Heart left ventricle (tissue), 16 donors: Measurements from ENCODE around the gene FOXN3. TPM values are rescaled to one million over a fixed set of nuclear protein-coding genes. Genes with fewer than 3 reads are reported as not detected.

ENCODE experiments used
- ATAC-seq, 4 donors: fragments of 200-7000 bp; cut with Tn5 transposase; one replicate each; pipeline ENCODE4 v1.9.1; 2020 to 2022; ENCODE audit warnings: moderate library complexity in 4 of 4, mild to moderate bottlenecking in 3 of 4, moderate number of reproducible peaks in 1 of 4
- DNase-seq, 5 donors: peaks; one replicate each; pipeline ENCODE4 v3.0.0-alpha.2; 2020
- H3K27ac ChIP-seq, 12 donors: fragments of 200-600 bp; sonication (generic) in 4 of 12; one replicate each; pipeline versions ENCODE4 v1.5.0 to v1.8.0; 2016 to 2022; ENCODE audit warnings: mild to moderate bottlenecking in 2 of 12
- H3K27me3 ChIP-seq, 9 donors: fragments of 200-600 bp; sonication (generic) in 2 of 9; one replicate each; pipeline versions ENCODE4 v1.5.1 to v1.8.0; 2016 to 2022; ENCODE audit warnings: mild to moderate bottlenecking in 3 of 9
- H3K36me3 ChIP-seq, 9 donors: fragments of 200-600 bp; sonication (generic) in 2 of 9; one replicate each; pipeline versions ENCODE4 v1.5.0 to v1.8.0; 2018 to 2022; ENCODE audit warnings: mild to moderate bottlenecking in 2 of 9
- H3K4me1 ChIP-seq, 12 donors: fragments of 200-600 bp; sonication (generic) in 4 of 12; one replicate each; pipeline versions ENCODE4 v1.5.0 to v1.8.0; 2016 to 2022; ENCODE audit warnings: mild to moderate bottlenecking in 3 of 12
- H3K4me3 ChIP-seq, 12 donors: fragments of 200-600 bp; sonication (generic) in 4 of 12; one replicate each; pipeline versions ENCODE4 v1.5.0 to v1.8.0; 2017 to 2022; ENCODE audit warnings: mild to moderate bottlenecking in 9 of 12, moderate library complexity in 4 of 12
- H3K9me3 ChIP-seq, 12 donors: fragments of 200-600 bp; sonication (generic) in 4 of 12; one replicate each; pipeline versions ENCODE4 v1.5.0 to v1.8.0; 2016 to 2022; ENCODE audit warnings: mild to moderate bottlenecking in 1 of 12
- CTCF ChIP-seq, 12 donors: fragments of 200-600 bp; sonication (generic) in 4 of 12; IDR thresholded peaks; one replicate each; pipeline versions ENCODE4 v1.5.0 to v1.8.0; 2018 to 2022; ENCODE audit warnings: antibody characterized with exemption in 12 of 12, mild to moderate bottlenecking in 5 of 12
- POLR2A ChIP-seq, 2 donors: fragments of 450-650 bp; IDR thresholded peaks; one replicate each; pipeline ENCODE4 v1.6.1; 2017; ENCODE audit warnings: antibody characterized with exemption in 2 of 2, mild to moderate bottlenecking in 2 of 2, moderate library complexity in 2 of 2
- WGBS, 4 donors: extraction: QIAGEN DNeasy Blood & Tissue Kit in 2 of 4; methylation state at CpG; one replicate each; pipeline versions ENCODE4 v1.1.5 to v1.1.7; 2013 to 2018; 5-methylcytosine and 5-hydroxymethylcytosine counted together
- intact Hi-C, 10 donors: fragments of 100-400 bp; cut with DNase I; formaldehyde crosslinking; loops; one replicate each; pipeline versions ENCODE4 v1.11.1 to v1.14.2; 2022
- polyA plus RNA-seq, 2 donors: library from polyadenylated mRNA; stranded (reverse); fragments of 200-250 nt; gene quantifications; one replicate each; pipeline ENCODE4 v1.2.3, GENCODE V29; 2013
- total RNA-seq, 9 donors: library from RNA; depleted of rRNA in 2 of 9; stranded (reverse); fragments of >200 nt in 2 of 9; fragmentation: NEBNext Ultra II Directional in 3 of 9; extraction: Animal tissue kit (Norgen Biotek cat#: 25700) in 3 of 9; gene quantifications; one replicate each; pipeline versions ENCODE4 v1.1.0 to v1.2.4, GENCODE V29; 2016 to 2023
- donor health status: ischemic (EF 13 %, LVEDD 7.1; RV severe dilation, severe dysfunction).
- donor health status: healthy with polysubstance abuse.
- donor health status: DM: no; HTN: yes; CAD: no.
- donor health status: DM: no; HTN: no; CAD: no.
- donor health status: ischemic (EF 25% LVEDD 6.9; RV normal size, moderate dysfunction).
- donor health status: ischemic (EF 25% LVEDD 5.7; RV mildly dilated, moderate dysfunction).
- donor health status: healthy.
- donor health status: DM: yes; HTN: yes; CAD: no.
- donor health status: ischemic (EF 35%, LVEDD 5.7; RV mildly dilated, moderate dysfunction).
- donor health status: nonischemic (EF 11% LVEDD 7.7; RV severe dilation, severe dysfunction).
- donor health status: DM: yes; HTN: yes; CAD: no.
- donor health status: PGD.
- donor health status: ischemic (EF 29% LVEDD 5.4; RV normal size, mild dysfunction).
- donor health status: nonischemic (EF 23%, LVEDD 6.1; RV moderate dilation, normal function).

FOXN3 gene
- total and polyA plus RNA-seq, 11 donors, result 24.4 to 161 (median 111) TPM

- no peak for DNase-seq
- 83 to 87% (median 85%) methylated on average over 8 of the region's 8 CpGs for WGBS, 4 donors
- H3K36me3 ChIP-seq, result no peaks in the 10 kb centered on the region
- no peaks in the 10 kb centered on the region for H3K27me3 ChIP-seq
- H3K9me3 ChIP-seq, result no peaks in the 10 kb centered on the region
- peaks cover 0 to 28% (median 10%) of the 10 kb centered on the region in 12 donors for H3K4me1 ChIP-seq
- intact Hi-C loops, result no loop called here
- H3K4me3 ChIP-seq, result no peak overlapping the region
- ATAC-seq, result no peak
- TF ChIP-seq CTCF (IDR thresholded peaks at IDR 0.05), result no peak
- no peak for TF ChIP-seq POLR2A (IDR thresholded peaks at IDR 0.05)
- H3K27ac ChIP-seq, result no peak overlapping the region
Measured at GRCh38 chr14:89357655-89358297, 59.3 kb downstream of the FOXN3 start.

- Histone ChIP-seq H3K9me3 (no peaks in the 10 kb centered on the region), H3K4me1 (peaks cover 0 to 35% (median 16%) of the 10 kb centered on the region in 12 donors), H3K27ac (no peak overlapping the region), H3K36me3 (no peaks in the 10 kb centered on the region), H3K27me3 (no peaks in the 10 kb centered on the region), H3K4me3 (no peak overlapping the region)
- no peak for ATAC-seq
- TF ChIP-seq POLR2A (IDR thresholded peaks at IDR 0.05) (no peak), CTCF (IDR thresholded peaks at IDR 0.05) (no peak)
- 81 to 89% (median 84%) methylated on average over 5 of the region's 5 CpGs for WGBS, 4 donors
- no peak for DNase-seq
- intact Hi-C loops, result no loop called here
Measured at GRCh38 chr14:89356927-89357326, 60.1 kb downstream of the FOXN3 start.

- ATAC-seq, result no peak
- DNase-seq, result no peak
- Histone ChIP-seq H3K4me3 (no peak overlapping the region), H3K36me3 (no peaks in the 10 kb centered on the region), H3K9me3 (no peaks in the 10 kb centered on the region), H3K27me3 (no peaks in the 10 kb centered on the region), H3K4me1 (peaks cover 3 to 40% (median 20%) of the 10 kb centered on the region in 12 donors), H3K27ac (no peak overlapping the region)
- WGBS, 4 donors, result 78 to 86% (median 84%) methylated on average over 3 of the region's 3 CpGs
- intact Hi-C loops, result no loop called here
- no peak for TF ChIP-seq CTCF (IDR thresholded peaks at IDR 0.05)
- no peak for TF ChIP-seq POLR2A (IDR thresholded peaks at IDR 0.05)
Measured at GRCh38 chr14:89356496-89356895, 60.5 kb downstream of the FOXN3 start.

GRCh38 chr14:89353766-89354113 lies 63.3 kb downstream of the FOXN3 start:
- Histone ChIP-seq H3K4me1 (peaks cover 9 to 46% (median 21%) of the 10 kb centered on the region in 12 donors), H3K36me3 (peaks cover 0 to 18% (median 13%) of the 10 kb centered on the region in 9 donors), H3K27me3 (no peaks in the 10 kb centered on the region), H3K9me3 (no peaks in the 10 kb centered on the region), H3K27ac (no peak overlapping the region), H3K4me3 (no peak overlapping the region)
- DNase-seq, result no peak
- intact Hi-C loops, result loop anchor here in 1 of 10 donors (5.0 kb wide), 1 partner anchor 36 kb away; no protein-coding TSS in a partner anchor
- TF ChIP-seq CTCF (IDR thresholded peaks at IDR 0.05) (no peak), POLR2A (IDR thresholded peaks at IDR 0.05) (no peak)
- no peak for ATAC-seq
- WGBS, 4 donors, result 88 to 95% (median 93%) methylated on average over 3 of the region's 3 CpGs
